ENCODE measurements around the gene RELCH. TPM values are rescaled to one million over a fixed set of nuclear protein-coding genes. Genes with fewer than 3 reads are reported as not detected.
A peak's percentile ranks its signal among the peaks of the same experiment; 100 is the strongest.

The RELCH gene
- polyA plus RNA-seq, 12 donors = 11.6 to 26.4 (median 20.8) TPM; not detected in 1

- peak; percentile 16 for DNase-seq
Measured at GRCh38 chr18:62187543-62188510, 772 bp downstream of the RELCH start.

- no peak for DNase-seq
Measured at GRCh38 chr18:62189208-62189607, 2.2 kb downstream of the RELCH start.

- no peak for DNase-seq
Measured at GRCh38 chr18:62196079-62196478, 9.0 kb downstream of the RELCH start.

GRCh38 chr18:62196980-62197379 is 9.9 kb downstream of the RELCH start:
- DNase-seq = no peak

- no peak for DNase-seq
Measured at GRCh38 chr18:62198259-62198658, 11.2 kb downstream of the RELCH start.

- no peak for DNase-seq
Measured at GRCh38 chr18:62199629-62200028, 12.6 kb downstream of the RELCH start.

- no peak for DNase-seq
Measured at GRCh38 chr18:62200121-62200914, 13.3 kb downstream of the RELCH start.

- no peak for DNase-seq
Measured at GRCh38 chr18:62201870-62202269, 14.8 kb downstream of the RELCH start.

- no peak for DNase-seq
Measured at GRCh38 chr18:62205824-62206223, 18.8 kb downstream of the RELCH start.

GRCh38 chr18:62206593-62206992 is 19.5 kb downstream of the RELCH start:
- no peak for DNase-seq

- no peak for DNase-seq
Measured at GRCh38 chr18:62209046-62209445, 22.0 kb downstream of the RELCH start.

GRCh38 chr18:62210138-62210537 is 23.1 kb downstream of the RELCH start:
- no peak for DNase-seq

- DNase-seq = no peak
Measured at GRCh38 chr18:62211325-62211828, 24.3 kb downstream of the RELCH start.

- no peak for DNase-seq
Measured at GRCh38 chr18:62214790-62215189, 27.7 kb downstream of the RELCH start.

GRCh38 chr18:62224229-62224628 is 37.2 kb downstream of the RELCH start:
- no peak for DNase-seq

GRCh38 chr18:62226047-62226446 is 39.0 kb downstream of the RELCH start:
- no peak for DNase-seq

GRCh38 chr18:62236252-62236651 is 49.2 kb downstream of the RELCH start:
- DNase-seq = no peak

GRCh38 chr18:62239475-62239874 is 52.4 kb downstream of the RELCH start:
- DNase-seq = no peak

- no peak for DNase-seq
Measured at GRCh38 chr18:62242955-62243354, 55.9 kb downstream of the RELCH start.

GRCh38 chr18:62245177-62245576 is 58.1 kb downstream of the RELCH start:
- DNase-seq = no peak

- DNase-seq = no peak
Measured at GRCh38 chr18:62245699-62246098, 58.6 kb downstream of the RELCH start.

GRCh38 chr18:62248313-62248712 is 61.3 kb downstream of the RELCH start:
- DNase-seq = no peak
